Prostate gland (tissue), 2 donors: Measurements from ENCODE around the gene TBCK.

Source experiments
- POLR2AphosphoS5 ChIP-seq: sonication (generic); formaldehyde crosslinking; IDR thresholded peaks from one replicate; pipeline ENCODE4 v1.6.1; 2017; ENCODE audit warnings: antibody characterized with exemption
- TF ChIP-seq, protein P1 (sequence below), 4 experiments: fragments of 200-600 bp in 2 of 4; fragments of 450-650 bp in 2 of 4; sonication (generic) in 2 of 4; IDR thresholded peaks; 1 replicate in 3 of 4; 2 replicates in 1 of 4; pipeline ENCODE4 v1.5.1; 2016 to 2019; ENCODE audit warnings: antibody characterized with exemption in 4 of 4, mild to moderate bottlenecking in 2 of 4, moderate library complexity in 2 of 4

DNA sequence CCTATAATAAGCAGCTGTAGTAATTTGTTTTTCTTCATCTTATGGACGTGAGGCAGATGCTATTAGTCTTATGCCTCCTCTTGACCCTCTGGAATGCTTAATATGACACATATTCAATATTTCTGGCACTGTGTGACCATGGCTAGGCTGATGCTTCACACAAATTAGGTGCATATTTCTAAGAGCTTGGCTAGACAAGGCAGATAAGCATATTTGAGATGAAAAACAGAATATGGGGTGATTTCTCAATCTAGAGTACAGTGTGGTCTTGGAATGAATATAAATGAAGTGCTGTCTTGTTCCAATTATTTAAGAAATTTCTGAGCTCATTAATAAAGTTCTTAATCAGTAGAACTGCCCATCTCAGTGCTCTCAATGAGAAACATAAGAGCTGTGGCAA is 264.5 kb downstream of the TBCK start:
- TF ChIP-seq, protein P1, sequence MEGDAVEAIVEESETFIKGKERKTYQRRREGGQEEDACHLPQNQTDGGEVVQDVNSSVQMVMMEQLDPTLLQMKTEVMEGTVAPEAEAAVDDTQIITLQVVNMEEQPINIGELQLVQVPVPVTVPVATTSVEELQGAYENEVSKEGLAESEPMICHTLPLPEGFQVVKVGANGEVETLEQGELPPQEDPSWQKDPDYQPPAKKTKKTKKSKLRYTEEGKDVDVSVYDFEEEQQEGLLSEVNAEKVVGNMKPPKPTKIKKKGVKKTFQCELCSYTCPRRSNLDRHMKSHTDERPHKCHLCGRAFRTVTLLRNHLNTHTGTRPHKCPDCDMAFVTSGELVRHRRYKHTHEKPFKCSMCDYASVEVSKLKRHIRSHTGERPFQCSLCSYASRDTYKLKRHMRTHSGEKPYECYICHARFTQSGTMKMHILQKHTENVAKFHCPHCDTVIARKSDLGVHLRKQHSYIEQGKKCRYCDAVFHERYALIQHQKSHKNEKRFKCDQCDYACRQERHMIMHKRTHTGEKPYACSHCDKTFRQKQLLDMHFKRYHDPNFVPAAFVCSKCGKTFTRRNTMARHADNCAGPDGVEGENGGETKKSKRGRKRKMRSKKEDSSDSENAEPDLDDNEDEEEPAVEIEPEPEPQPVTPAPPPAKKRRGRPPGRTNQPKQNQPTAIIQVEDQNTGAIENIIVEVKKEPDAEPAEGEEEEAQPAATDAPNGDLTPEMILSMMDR (IDR thresholded peaks at IDR 0.05), result no peak
- TF ChIP-seq POLR2AphosphoS5, result no peak
